Mucosa of rectum (tissue), 2 donors: Measurements from ENCODE around the gene SPNS1.

ENCODE experiments used
- H3K27ac ChIP-seq, 2 donors: one replicate each; pipeline ENCODE4 v1.7.0; 2013; ENCODE audit warnings: inconsistent platforms in 2 of 2, low read depth in 2 of 2, low read length in 2 of 2
- H3K27me3 ChIP-seq, 2 donors: one replicate each; pipeline ENCODE4 v1.7.0; 2013; ENCODE audit warnings: low read length in 2 of 2; ENCODE audit not compliant: control insufficient read depth in 2 of 2, insufficient read depth in 2 of 2
- H3K36me3 ChIP-seq, 2 donors: one replicate each; pipeline ENCODE4 v1.7.0; 2013; ENCODE audit warnings: low read length in 2 of 2; ENCODE audit not compliant: control insufficient read depth in 2 of 2, insufficient read depth in 2 of 2
- H3K4me1 ChIP-seq, 2 donors: one replicate each; pipeline ENCODE4 v1.7.0; 2013; ENCODE audit warnings: low read length in 2 of 2, mild to moderate bottlenecking in 1 of 2; ENCODE audit not compliant: control insufficient read depth in 2 of 2, insufficient read depth in 2 of 2
- H3K4me3 ChIP-seq, 2 donors: one replicate each; pipeline ENCODE4 v1.7.0; 2013; ENCODE audit warnings: low read length in 2 of 2
- H3K9ac ChIP-seq, 2 donors: one replicate each; pipeline ENCODE4 v1.7.0; 2013; ENCODE audit warnings: low read length in 2 of 2, low read depth in 1 of 2, mild to moderate bottlenecking in 1 of 2
- H3K9me3 ChIP-seq, 2 donors: one replicate each; pipeline ENCODE4 v1.7.0; 2013; ENCODE audit warnings: low read length in 2 of 2; ENCODE audit not compliant: control insufficient read depth in 2 of 2
- donor health status: healthy.
- donor health status: Normal muscosa, but diverticular disease.

Gene SPNS1

DNA sequence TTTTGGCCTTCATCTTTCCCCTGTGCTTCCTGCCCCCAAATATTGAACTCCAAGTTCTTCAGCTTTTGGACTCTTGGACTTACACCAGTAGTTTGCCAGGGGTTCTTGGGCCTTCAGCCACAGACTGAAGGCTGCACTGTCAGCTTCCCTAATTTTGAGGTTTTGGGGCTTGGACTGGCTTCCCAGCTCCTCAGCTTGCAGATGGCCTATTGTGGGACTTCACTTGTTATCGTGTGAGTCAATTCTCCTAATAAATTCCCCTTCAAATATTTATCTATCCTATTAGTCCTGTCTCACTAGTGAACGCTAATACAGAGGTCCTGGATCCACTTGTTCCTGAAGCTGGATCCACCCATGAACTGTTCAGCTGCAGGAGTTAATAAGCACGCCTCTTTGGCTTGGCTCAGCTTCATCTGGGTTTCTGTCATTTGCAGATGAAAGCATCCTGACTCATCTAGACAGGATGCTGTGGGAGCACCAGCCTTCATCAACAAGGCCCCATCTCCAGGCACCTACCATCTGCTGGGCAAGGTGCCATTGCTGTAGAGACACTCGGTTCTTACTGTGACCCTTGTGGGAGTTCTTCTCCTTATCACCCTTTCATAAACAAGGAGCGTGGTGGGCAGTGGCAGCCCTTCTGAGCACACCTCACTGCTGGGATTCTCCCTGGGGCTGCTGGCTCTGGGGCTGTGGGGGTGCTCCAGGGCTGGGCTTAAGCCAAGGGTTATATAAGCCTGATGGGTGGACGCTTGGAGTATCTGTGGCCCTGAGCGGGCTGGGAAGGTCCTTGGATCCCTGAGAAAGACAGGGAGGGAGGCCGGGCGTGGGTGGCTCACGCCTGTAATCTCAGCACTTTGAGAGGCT lies 33.4 kb downstream of the SPNS1 start:
- no peaks in the 10 kb centered on the region for H3K36me3 ChIP-seq
- H3K9me3 ChIP-seq = no peaks in the 10 kb centered on the region
- H3K4me1 ChIP-seq = no peaks in the 10 kb centered on the region
- no peak overlapping the region for H3K9ac ChIP-seq
- peak overlapping the region; percentile 23 to 34 for H3K27ac ChIP-seq
- H3K4me3 ChIP-seq = no peak overlapping the region
- no peaks in the 10 kb centered on the region for H3K27me3 ChIP-seq

GRCh38 chr16:29009050-29009837 lies 34.7 kb downstream of the SPNS1 start:
- Histone ChIP-seq H3K4me3 (no peak overlapping the region), H3K36me3 (no peaks in the 10 kb centered on the region), H3K9ac (peak overlapping the region in 1 of 2 donors; percentile 32), H3K4me1 (no peaks in the 10 kb centered on the region), H3K9me3 (no peaks in the 10 kb centered on the region), H3K27ac (no peak overlapping the region), H3K27me3 (no peaks in the 10 kb centered on the region)

DNA sequence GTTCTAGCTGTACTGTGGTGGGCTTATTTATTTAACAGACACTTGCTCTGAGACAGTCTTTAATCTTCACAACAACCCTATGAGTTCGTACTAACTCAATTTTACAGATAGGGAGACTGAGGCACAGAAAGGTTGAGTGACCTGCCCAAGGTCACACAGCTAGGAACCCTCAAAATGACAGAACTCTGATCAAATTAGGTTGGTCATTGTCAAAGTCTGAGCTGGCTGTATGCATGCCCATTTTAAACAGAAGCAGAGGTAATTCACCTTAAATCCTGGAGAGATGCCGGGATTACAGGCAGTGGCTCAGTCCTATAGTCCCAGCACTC lies 35.2 kb downstream of the SPNS1 start:
- H3K4me3 ChIP-seq = no peak overlapping the region
- H3K36me3 ChIP-seq = no peaks in the 10 kb centered on the region
- peaks cover 0 to 2% of the 10 kb centered on the region in 2 donors for H3K4me1 ChIP-seq
- H3K9me3 ChIP-seq = no peaks in the 10 kb centered on the region
- H3K27me3 ChIP-seq = no peaks in the 10 kb centered on the region
- no peak overlapping the region for H3K27ac ChIP-seq
- no peak overlapping the region for H3K9ac ChIP-seq

DNA sequence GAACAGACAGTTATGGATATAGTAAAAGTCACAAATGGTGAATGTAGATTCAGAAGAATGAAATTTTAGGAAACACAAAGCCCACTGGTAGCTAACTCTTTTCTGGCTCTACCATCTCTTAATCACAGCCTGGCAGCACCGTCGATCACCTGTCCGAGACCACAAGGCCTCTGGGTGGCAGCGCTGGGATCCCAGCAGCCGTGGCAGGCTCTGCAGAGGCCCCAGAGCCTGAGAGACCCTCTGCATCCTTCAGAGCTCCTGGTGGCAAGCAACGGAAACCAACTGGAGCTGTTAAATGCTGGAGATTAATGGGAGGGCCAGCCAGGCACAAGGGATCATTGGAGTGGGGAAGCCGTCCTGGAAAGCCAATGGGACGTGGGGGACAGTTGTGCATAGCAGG lies 36.5 kb downstream of the SPNS1 start:
- Histone ChIP-seq H3K27ac (no peak overlapping the region), H3K27me3 (no peaks in the 10 kb centered on the region), H3K4me3 (no peak overlapping the region), H3K9me3 (no peaks in the 10 kb centered on the region), H3K36me3 (no peaks in the 10 kb centered on the region), H3K9ac (no peak overlapping the region), H3K4me1 (peaks cover 0 to 2% of the 10 kb centered on the region in 2 donors)

- no peak overlapping the region for H3K9ac ChIP-seq
- H3K9me3 ChIP-seq = no peaks in the 10 kb centered on the region
- H3K4me1 ChIP-seq = peaks cover 0 to 2% of the 10 kb centered on the region in 2 donors
- H3K4me3 ChIP-seq = no peak overlapping the region
- no peak overlapping the region for H3K27ac ChIP-seq
- no peaks in the 10 kb centered on the region for H3K27me3 ChIP-seq
- no peaks in the 10 kb centered on the region for H3K36me3 ChIP-seq
Measured at GRCh38 chr16:29011851-29012250, 37.3 kb downstream of the SPNS1 start.

- no peak overlapping the region for H3K27ac ChIP-seq
- H3K4me1 ChIP-seq = peaks cover 0 to 2% of the 10 kb centered on the region in 2 donors
- no peaks in the 10 kb centered on the region for H3K9me3 ChIP-seq
- H3K27me3 ChIP-seq = no peaks in the 10 kb centered on the region
- H3K9ac ChIP-seq = no peak overlapping the region
- no peaks in the 10 kb centered on the region for H3K36me3 ChIP-seq
- no peak overlapping the region for H3K4me3 ChIP-seq
Measured at GRCh38 chr16:29012913-29013553, 38.5 kb downstream of the SPNS1 start.

GRCh38 chr16:29014561-29015069 lies 40.0 kb downstream of the SPNS1 start:
- Histone ChIP-seq H3K27ac (peak overlapping the region in 1 of 2 donors; percentile 23), H3K9ac (no peak overlapping the region), H3K4me3 (no peak overlapping the region)

GRCh38 chr16:29022196-29022595 lies 47.6 kb downstream of the SPNS1 start:
- no peaks in the 10 kb centered on the region for H3K36me3 ChIP-seq
- no peak overlapping the region for H3K9ac ChIP-seq
- no peak overlapping the region for H3K4me3 ChIP-seq
- H3K27ac ChIP-seq = no peak overlapping the region
- no peaks in the 10 kb centered on the region for H3K9me3 ChIP-seq
- no peaks in the 10 kb centered on the region for H3K27me3 ChIP-seq
- H3K4me1 ChIP-seq = no peaks in the 10 kb centered on the region

More at GRCh38 chr16:29014561-29015069, 40.0 kb downstream of the SPNS1 start:
- Histone ChIP-seq H3K27me3 (no peaks in the 10 kb centered on the region), H3K36me3 (no peaks in the 10 kb centered on the region), H3K9me3 (no peaks in the 10 kb centered on the region), H3K4me1 (peaks cover 0 to 2% of the 10 kb centered on the region in 2 donors)

- Histone ChIP-seq H3K4me3 (no peak overlapping the region), H3K4me1 (no peaks in the 10 kb centered on the region), H3K36me3 (no peaks in the 10 kb centered on the region), H3K9ac (no peak overlapping the region), H3K27ac (no peak overlapping the region), H3K27me3 (no peaks in the 10 kb centered on the region), H3K9me3 (no peaks in the 10 kb centered on the region)
Measured at GRCh38 chr16:29023279-29024277, 49.0 kb downstream of the SPNS1 start.
